Thoracic aorta (tissue), 2 donors: ENCODE measurements around the gene IL6. TPM values are rescaled to one million over a fixed set of nuclear protein-coding genes. Genes with fewer than 3 reads are reported as not detected.

ENCODE experiments used
- ATAC-seq: fragments of 150-250 bp; one replicate; pipeline ENCODE4 v1.8.0; 2017; ENCODE audit warnings: low read depth; ENCODE audit not compliant: insufficient number of reproducible peaks, low FRiP score
- DNase-seq: peaks from one replicate; pipeline ENCODE4 v3.0.0-alpha.2; 2020; ENCODE audit warnings: low spot score
- H3K27ac ChIP-seq, 2 donors: fragments of 200-600 bp; sonication (generic); 1 replicate in 1 of 2; 2 replicates in 1 of 2; pipeline ENCODE4 v1.5.1; 2016; ENCODE audit warnings: mild to moderate bottlenecking in 2 of 2, moderate library complexity in 2 of 2
- H3K27me3 ChIP-seq: fragments of 200-600 bp; sonication (generic); replicated peaks from 2 replicates; pipeline ENCODE4 v1.6.0; 2016; ENCODE audit warnings: mild to moderate bottlenecking; ENCODE audit not compliant: insufficient read depth
- H3K36me3 ChIP-seq: fragments of 200-600 bp; sonication (generic); one replicate; pipeline ENCODE4 v1.5.1; 2016
- H3K4me1 ChIP-seq, 2 donors: fragments of 200-600 bp; sonication (generic); 1 replicate in 1 of 2; 2 replicates in 1 of 2; pipeline versions ENCODE4 v1.5.1 to v1.6.0; 2016; ENCODE audit warnings: low read depth in 2 of 2, mild to moderate bottlenecking in 1 of 2; ENCODE audit not compliant: control insufficient read depth in 1 of 2
- H3K4me3 ChIP-seq: fragments of 200-600 bp; sonication (generic); 2 replicates; pipeline ENCODE4 v1.5.1; 2016; ENCODE audit warnings: mild to moderate bottlenecking
- H3K9me3 ChIP-seq: fragments of 200-600 bp; sonication (generic); 2 replicates; pipeline ENCODE4 v1.5.1; 2016
- total RNA-seq, 2 donors: library from RNA; depleted of rRNA; stranded (reverse); fragments of >200 nt; gene quantifications; one replicate each; pipeline versions ENCODE4 v1.1.0 to v1.2.3, GENCODE V29; 2016
- TF ChIP-seq, protein P1 (sequence below): fragments of 200-600 bp; sonication (generic); IDR thresholded peaks from one replicate; pipeline ENCODE4 v1.5.1; 2019; ENCODE audit warnings: antibody characterized with exemption

The IL6 gene
- total RNA-seq, 2 donors from 2014 or later: 15.7 to 151 TPM

DNA sequence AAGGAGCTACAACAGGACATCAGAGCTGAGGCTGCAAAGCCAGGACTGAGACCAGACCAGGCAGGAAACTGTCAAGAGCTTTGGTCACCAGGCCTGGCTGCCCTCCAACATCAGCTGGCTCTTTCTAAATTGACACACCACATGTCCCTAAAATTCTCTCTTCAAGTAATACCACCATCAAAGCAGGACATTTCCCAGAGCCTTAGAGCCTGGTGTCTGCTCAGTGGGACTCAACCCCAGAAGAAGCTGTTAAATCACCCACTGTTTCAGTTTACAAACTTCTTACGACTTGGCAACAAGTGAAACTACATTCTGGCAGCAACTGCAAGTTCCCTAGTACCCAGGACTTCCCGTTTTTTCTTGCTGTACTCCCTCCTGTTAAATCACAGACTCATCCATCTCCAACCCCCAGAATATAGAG, 3.8 kb upstream of the IL6 start:
- Histone ChIP-seq H3K4me1 (peaks cover 30 to 64% of the 10 kb centered on the region in 2 donors), H3K27ac (peak overlapping the region in 1 of 2 donors; percentile 29), H3K36me3 (no peaks in the 10 kb centered on the region), H3K27me3 (no peaks in the 10 kb centered on the region), H3K9me3 (no peaks in the 10 kb centered on the region), H3K4me3 (peak overlapping the region; percentile 36)
- DNase-seq (peak; percentile 25), ATAC-seq (no peak)
- TF ChIP-seq, protein P1, sequence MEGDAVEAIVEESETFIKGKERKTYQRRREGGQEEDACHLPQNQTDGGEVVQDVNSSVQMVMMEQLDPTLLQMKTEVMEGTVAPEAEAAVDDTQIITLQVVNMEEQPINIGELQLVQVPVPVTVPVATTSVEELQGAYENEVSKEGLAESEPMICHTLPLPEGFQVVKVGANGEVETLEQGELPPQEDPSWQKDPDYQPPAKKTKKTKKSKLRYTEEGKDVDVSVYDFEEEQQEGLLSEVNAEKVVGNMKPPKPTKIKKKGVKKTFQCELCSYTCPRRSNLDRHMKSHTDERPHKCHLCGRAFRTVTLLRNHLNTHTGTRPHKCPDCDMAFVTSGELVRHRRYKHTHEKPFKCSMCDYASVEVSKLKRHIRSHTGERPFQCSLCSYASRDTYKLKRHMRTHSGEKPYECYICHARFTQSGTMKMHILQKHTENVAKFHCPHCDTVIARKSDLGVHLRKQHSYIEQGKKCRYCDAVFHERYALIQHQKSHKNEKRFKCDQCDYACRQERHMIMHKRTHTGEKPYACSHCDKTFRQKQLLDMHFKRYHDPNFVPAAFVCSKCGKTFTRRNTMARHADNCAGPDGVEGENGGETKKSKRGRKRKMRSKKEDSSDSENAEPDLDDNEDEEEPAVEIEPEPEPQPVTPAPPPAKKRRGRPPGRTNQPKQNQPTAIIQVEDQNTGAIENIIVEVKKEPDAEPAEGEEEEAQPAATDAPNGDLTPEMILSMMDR: no peak

DNA sequence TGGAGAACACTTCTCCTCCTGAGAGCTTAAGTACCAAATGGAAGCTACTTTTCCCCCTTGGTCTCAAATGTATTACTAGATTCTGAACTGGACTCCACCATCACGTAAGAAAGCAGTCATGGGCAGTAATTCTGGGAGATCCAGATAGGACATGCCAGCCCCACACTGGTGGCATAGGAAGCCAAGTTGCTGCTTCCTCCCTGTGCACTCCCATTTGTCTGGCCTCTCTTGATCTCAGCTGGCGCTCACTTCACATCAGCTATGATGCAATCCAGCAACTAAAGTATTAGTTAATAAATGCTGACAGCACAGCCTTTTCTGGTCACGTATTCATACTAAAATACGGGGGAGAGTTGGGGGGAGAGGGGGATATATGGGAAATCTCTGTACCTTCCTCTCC, 3.4 kb upstream of the IL6 start:
- H3K9me3 ChIP-seq: no peaks in the 10 kb centered on the region
- H3K4me3 ChIP-seq: peak overlapping the region; percentile 36
- DNase-seq (no peak), ATAC-seq (no peak)
- no peaks in the 10 kb centered on the region for H3K27me3 ChIP-seq
- TF ChIP-seq, protein P1: no peak
- no peaks in the 10 kb centered on the region for H3K36me3 ChIP-seq
- peaks cover 27 to 59% of the 10 kb centered on the region in 2 donors for H3K4me1 ChIP-seq
- H3K27ac ChIP-seq: peak overlapping the region in 1 of 2 donors; percentile 29

GRCh38 chr7:22724861-22725260, 2.1 kb upstream of the IL6 start:
- no peak overlapping the region for H3K27ac ChIP-seq
- DNase-seq (no peak), ATAC-seq (no peak)
- no peaks in the 10 kb centered on the region for H3K27me3 ChIP-seq
- no peaks in the 10 kb centered on the region for H3K9me3 ChIP-seq
- TF ChIP-seq, protein P1: no peak
- H3K4me3 ChIP-seq: no peak overlapping the region
- peaks cover 25 to 57% of the 10 kb centered on the region in 2 donors for H3K4me1 ChIP-seq
- H3K36me3 ChIP-seq: no peaks in the 10 kb centered on the region

- ATAC-seq (no peak), DNase-seq (no peak)
- TF ChIP-seq, protein P1: no peak
- Histone ChIP-seq H3K9me3 (no peaks in the 10 kb centered on the region), H3K4me3 (no peak overlapping the region), H3K36me3 (no peaks in the 10 kb centered on the region), H3K27me3 (no peaks in the 10 kb centered on the region), H3K4me1 (peaks cover 25 to 57% of the 10 kb centered on the region in 2 donors), H3K27ac (no peak overlapping the region)
Measured at GRCh38 chr7:22725585-22725984, 1.4 kb upstream of the IL6 start.

GRCh38 chr7:22726345-22726906, 574 bp upstream of the IL6 start:
- TF ChIP-seq, protein P1: peak; percentile 50
- DNase-seq: no peak
- no peaks in the 10 kb centered on the region for H3K9me3 ChIP-seq
- peak overlapping the region; percentile 75 for H3K4me3 ChIP-seq
- peaks cover 22 to 58% of the 10 kb centered on the region in 2 donors for H3K4me1 ChIP-seq
- no peak for ATAC-seq
- no peaks in the 10 kb centered on the region for H3K36me3 ChIP-seq
- peak overlapping the region; percentile 45 to 48 for H3K27ac ChIP-seq
- H3K27me3 ChIP-seq: no peaks in the 10 kb centered on the region
